ENCODE data around the gene ZCCHC14.

ZCCHC14 gene

DNA sequence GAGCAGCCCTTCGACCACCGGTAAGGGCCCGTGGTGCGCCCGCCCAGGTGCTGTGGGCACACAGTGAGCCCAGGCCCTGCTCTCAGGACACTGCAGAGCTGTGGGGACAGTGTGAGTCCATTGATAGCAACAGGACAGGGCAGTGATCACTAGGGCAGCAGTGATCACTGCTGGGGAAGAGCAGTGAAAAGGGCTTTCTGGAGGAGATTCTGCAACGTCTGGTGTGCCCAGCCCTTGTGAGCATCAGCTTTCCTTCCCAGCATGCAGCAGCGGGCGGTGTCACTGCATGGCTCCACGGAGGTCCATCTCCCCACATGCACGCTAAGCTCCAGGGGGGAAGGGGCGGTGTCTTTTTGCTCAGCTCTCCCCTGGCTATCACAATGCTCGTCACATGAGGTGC, 68.6 kb downstream of the ZCCHC14 start:
- no peak for DNase-seq

DNA sequence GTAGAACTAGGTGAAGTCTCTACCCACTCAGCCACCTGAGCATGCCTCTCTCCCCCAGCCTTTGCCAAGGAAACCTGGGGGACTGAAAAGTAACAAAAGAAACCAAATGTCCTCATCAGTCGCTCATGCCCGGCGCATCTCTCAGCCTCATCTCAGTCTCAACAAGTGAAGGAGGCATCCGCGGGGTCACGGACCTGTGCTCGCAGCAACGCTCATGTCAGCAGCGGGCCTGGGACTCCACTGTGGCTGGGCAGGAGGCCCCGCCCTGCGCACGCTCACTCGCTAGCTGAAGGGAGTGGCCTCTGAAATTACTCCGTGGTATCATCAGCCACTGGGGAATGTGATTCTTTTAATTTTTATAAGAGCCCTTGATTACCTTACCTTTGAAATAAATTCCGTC, 69.4 kb downstream of the ZCCHC14 start:
- no peak for DNase-seq

DNA sequence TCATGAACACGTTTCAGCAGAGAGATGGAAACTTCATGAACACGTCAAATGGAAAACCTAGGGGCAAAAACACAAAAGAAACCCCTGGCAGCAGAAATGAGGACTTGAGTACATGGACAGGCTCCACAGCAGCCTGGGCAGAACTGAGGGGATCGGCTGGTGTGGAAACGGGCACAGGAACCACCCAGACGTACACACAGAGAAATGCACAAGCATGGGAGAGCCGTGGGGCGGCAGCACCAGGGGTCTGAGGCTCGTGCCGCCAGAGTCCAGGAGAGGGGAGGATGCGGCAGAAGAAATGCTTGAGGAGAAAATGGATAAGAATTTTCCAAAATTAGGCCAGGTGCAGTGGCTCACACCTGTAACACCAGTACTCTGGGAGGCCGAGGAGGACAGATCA, 70.7 kb downstream of the ZCCHC14 start:
- DNase-seq, result no peak

DNA sequence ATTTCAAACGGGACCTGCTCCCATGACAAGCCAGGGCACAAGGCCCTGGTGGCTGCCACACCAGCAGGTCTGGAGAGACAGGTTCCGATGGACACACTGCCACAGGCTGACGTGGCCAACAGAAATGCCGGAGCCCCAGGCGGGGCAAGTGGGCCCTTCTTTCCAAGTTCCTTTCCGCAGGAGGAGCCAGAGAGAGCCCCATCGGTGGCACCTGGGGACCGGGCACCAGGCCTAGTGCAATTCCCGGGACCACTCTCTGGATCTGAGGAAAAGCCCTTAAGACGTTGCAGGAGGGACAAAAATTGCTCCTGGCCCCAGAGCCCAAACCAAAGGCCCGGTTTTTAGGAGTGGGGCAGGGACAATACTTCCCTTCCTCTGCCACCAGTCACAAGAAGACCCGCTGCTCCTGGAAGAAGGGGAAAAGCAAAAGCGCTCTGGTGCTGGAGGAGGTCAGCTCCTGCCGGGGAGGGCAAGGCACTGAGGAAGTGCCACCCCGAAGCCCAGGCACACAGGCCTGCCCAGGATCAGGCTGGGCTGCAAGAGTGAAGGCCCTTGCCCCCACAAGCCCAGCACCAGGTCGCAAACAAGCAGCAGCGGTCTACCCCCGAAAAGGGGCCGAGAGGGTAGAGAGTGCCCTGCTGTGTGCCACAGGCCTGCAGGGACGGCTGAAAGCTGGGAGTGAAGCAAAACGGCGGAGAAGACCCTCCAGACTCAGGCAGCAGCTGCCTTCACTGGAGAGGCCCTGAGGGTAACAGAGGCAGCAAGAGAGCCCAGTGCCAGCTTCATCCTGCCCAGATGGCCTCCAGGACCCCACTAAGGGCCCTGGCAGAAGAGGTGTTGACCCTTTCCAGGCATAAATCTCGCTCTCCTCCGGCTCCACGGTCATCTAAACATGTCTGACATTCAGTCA, 71.6 kb downstream of the ZCCHC14 start:
- no peak for DNase-seq

DNA sequence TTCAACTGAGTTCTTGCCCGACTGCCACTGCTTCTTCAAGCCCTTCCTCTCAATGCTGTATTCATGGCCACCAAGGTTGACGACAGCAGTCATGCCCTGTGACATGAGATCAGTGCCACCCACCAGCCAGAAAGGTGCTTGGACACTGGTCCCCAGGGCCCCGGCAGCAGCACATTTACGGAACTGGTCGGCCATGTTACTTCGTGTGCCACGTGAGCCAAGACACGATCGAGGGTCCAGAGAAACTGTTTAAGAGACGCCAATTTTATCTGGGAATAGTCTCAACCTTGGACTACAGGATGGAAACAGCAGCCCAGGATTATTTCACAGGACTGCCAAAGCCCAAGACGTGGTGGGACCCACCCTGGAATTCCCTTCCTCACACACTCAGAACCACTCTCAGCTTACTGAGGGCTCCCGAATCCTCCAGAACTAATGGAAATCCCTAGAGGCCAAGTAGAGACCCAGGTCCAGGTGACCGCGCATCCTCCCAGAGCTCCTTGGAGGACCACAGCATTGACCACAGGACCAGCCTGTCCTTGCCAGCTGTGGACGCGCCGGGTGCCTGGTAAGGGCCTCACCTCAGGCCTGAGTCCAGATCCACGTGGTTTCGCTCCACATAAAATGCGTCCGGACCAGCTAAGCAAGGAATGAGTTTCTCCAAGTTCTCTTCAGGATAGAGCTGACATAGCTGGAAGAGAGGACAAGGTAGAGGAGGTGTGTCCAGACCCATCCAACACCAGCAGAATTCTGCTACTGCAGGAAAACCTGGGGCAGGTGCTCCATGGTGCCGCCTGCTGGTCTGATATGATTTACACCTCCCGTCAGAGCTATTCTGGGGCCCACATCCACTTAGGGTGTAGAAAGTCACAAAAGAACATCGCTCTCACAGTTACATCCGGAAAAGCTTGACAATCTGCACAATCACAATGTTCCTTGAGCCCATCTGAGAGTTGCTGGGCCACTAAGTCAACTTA, 72.5 kb downstream of the ZCCHC14 start:
- no peak for DNase-seq

DNA sequence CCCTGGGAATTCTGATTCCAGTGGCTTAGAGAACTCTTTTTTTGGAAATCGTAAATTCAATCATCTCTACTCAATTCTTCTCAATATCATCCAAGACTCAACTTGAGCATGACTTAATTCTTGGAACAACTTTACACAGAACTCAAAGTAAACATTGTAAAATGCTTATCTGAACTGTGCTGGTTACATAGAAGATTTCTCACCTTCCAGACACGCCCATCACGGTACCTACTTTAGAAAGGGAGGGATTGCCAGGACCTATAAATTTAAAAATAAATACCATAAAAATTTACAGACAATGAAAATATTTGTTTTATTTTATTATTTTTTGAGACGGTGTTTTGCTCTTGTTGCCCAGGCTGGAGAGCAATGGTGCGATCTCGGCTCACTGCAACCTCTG, 74.2 kb downstream of the ZCCHC14 start:
- DNase-seq, result no peak

DNA sequence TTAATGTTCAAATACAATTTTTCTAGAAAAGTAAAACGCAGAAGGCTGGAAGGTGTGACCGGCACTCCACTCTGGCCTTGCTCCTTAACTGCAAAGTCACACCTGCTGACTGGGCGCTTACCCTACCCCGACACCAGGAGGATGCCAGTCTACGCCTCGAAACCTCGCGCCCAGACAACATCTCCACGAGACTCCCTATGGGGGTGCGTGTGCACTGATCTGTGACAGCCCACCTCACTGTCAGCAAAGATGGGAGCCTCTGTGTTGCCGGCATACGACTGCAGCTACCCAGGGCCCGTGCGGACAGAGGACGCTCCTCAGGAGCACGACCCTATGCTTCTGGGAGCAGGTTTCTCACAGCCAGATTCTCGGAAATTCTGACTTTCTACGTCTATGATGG, 74.6 kb downstream of the ZCCHC14 start:
- DNase-seq, result no peak

DNA sequence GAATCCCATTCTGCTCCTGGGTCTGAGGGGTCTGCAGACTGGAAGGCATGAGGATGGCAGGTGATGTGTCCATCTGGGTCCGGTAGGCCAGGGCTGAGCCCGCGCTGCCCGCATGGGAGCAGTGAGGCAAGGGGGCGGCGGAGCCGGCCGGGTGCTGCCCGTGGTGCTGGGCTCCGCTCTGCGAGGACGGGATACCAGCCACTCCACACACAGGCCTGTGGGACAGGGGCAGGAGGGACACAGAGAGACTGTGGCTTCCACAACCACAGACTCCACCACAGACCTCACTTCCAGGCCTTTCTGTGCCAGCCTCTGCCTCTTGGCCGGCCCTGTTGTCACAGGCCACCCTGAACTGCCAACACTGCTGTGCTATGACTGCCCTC, 75.3 kb downstream of the ZCCHC14 start:
- no peak for DNase-seq

DNA sequence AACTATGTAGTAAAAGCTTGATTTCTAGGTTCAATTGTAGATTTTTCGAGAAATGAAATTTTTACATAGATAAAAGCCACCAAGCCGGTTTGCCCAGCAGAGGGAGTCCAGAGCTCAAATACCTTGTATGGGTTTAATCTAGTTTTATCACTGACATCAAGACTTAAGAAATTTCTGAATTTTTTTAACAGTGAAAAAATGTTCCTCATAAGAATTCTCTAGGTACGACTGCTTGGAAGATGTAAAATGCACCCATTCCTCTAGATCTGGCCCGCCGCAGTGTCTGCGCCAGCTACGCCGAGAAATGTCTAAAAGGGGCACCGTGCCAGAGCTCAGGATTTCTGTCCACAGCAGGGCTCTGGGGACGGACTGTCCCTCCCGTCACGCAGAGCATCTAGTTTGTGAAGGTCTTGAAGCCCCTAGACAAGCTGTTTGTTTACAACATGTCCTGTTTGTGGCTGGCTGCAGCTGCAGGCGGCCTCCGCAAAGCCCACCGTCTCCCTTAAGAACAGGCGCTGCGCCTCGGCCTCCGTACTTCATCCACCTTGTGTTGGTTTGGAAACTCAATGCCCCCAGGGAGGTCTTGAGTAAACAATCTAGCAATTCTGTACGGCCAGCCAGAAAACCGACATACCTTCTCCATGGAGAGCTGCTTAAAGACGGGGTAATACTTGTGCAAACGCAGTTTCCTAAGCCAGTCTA, 75.8 kb downstream of the ZCCHC14 start:
- no peak for DNase-seq

DNA sequence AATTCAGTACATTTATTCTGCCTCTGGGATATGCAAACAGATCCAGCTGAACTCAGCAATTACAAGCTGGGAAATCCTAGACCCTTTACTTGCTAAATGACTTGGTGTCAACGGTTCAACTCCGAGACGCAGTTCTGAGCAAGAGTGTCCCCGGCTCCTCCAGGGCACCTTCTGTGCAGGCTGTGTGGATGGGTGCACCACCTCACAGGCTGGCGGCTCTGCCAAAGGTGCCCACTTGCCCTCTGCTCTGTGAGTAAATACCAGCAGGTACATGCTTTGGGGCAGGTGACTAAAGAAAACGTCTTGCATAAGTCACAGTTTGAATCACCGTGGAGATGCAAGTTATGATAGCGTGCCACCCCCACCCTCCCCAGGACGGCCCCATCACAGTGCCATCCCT, 77.4 kb downstream of the ZCCHC14 start:
- DNase-seq, result no peak

DNA sequence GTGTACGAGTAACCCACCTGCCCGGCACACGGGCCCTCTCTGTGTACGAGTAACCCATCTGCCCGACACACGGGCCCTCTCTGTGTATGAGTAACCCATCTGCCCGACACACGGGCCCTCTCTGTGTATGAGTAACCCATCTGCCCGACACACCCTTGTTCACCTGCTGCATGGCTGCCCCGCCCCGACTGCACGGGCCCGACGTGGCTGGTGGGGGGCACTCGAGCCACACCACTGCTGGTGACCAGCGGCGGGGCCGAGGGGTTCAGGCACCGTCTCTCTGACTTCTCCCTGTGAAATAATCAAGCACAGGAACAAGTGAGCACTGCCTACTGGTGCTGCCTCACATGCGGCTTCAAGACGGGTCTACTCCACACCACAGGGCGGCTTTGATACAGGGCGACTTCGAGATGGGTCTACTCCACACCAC, 78.6 kb downstream of the ZCCHC14 start:
- no peak for DNase-seq

DNA sequence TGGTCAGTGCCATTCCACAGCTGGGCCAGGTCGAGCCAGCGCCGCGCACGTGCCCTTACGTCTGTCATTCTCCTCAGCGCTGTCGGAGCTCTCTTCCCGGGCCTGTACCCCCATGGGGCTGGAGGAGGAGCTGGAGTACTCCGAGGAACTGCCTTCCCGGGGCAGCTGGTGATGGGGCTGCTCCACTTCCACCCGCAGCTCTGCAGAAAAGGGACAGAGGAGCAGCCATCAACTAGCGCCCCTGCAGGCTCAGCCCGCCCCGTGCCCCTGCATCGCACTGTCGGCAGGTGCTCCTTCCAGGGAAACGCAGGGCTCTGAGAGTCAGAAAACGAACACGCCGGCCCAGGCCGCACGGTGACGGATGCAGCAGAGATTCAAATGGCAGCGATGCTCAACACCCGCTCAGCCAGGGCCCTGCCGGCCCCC, 79.8 kb downstream of the ZCCHC14 start:
- no peak for DNase-seq

DNA sequence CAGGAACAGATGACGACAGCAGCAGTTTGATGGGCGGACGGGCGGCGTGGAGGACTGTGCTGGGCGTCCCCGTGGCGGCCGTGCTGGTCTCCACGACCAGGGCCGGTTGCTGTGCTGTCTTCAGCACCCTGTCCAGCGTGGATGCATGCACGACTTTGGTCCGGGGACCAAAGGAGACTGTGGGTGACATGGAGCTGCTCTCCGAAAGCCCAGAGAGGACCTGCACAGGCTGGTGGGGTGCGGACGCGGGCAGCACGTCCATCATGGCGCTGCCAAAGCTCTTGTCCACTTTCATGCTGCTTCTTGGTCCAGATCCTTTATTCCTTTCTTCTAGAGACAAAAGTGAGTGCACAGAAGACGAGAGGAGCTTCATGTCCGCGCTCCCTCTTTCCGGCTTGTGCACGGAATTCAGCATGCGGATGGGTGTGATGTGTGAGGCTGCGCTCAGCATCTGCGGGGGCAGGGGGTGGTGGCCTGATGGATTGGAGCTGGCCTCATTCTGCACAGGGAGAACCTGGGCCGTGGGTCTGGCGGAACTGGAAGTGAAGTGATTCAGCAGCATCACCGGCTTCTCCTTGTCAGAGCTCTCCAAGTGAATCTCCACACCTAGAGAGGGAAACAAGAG, 80.3 kb downstream of the ZCCHC14 start:
- DNase-seq, result no peak

DNA sequence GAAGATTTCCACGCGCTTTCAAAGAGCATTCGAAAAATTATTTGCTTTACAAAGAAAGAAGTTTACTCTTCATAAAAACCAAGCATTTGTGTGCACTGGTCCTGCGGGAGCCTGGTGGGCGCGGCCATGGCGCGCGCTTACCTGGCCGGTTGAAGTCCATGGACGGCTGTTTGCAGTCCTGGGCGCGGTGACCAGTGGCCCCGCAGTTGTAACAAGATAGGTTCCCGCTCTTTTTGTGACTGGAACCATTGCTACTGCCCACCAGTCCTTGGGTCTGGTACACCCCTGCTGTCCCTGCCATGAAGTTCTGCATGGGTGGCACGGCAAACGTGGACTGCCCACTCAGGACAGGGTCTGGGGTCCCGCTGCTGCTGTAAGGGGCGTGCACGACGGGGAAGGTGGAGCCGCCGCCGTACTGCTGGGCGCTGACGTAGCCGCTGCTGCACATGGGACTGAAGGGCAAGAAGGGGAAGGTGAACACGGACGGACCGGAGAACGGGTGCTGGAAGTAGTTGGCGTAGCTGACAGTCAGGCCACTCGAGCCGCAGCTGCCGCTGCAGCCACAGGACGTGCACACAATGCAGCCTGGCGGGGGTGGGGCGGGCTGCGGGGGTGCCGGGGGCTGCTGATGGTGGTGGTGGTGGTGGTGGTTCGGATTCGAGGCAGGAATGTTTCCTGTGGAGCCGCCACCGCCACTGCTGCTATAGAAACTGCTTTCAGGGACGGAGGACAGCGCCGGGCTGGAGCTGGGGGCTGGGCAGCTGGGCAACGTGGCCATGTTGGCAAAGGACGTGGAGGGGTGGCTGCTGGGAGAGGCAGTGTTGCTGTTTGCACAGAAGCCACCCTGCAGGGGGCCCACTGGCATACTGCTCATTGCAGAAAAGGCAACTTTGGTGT, 81.2 kb downstream of the ZCCHC14 start:
- DNase-seq, result no peak

DNA sequence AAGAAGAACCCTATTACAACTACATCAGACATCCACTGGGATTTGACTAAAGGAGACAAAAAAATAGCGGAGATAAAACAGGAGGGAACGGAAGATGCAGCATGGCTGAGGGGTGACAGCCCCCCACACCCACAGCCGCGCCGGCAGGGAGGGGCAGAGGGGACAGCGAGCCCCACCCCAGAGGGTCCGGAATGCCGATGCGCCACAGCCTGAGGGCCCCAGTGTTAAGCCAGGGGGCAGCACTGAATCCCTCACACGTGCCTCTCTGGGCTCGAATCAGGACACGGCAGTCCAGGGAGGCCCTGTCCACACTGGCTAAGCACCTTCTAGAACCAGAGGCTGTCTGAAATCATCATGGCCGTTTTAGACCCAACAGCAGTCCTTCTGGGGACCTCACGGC, 81.9 kb downstream of the ZCCHC14 start:
- DNase-seq, result no peak

DNA sequence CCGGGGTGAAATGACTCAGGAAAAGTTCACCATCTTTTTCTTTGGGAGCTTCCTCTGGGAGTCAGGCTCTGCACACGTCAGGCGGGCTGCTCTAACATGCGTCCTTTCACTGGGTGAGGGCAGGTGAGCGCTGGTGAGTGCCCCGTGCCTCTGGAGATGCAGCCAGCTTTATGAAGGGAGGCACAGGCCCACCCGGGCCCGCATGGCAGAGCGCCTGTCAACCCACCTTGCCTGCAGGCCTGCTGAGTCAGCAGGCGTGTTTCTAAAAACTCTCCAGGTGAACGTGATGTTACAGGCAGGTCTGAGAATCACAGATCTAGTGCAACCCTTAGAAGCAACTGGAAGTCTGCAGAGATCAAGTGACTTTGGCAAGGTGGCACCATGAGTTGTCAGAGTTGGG, 82.3 kb downstream of the ZCCHC14 start:
- no peak for DNase-seq

DNA sequence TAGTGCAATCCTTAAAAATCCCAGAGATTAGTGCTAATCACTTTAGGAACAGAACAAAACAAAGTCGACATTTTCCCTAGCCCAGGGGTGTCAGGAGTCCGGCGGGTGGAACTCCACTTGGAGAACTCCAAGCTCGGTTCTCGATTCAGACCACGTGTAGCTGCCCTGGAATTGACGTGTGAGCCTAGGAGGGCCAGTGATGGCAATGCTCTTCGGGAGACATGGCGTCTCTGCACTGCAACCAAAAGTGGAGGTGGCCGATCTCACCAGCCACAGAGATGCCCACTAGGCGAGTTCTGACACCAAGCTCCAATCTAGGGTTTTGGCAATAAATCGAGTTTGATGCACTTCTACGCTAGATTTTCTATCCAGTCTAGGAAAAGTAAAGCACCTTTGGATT, 83.0 kb downstream of the ZCCHC14 start:
- no peak for DNase-seq

DNA sequence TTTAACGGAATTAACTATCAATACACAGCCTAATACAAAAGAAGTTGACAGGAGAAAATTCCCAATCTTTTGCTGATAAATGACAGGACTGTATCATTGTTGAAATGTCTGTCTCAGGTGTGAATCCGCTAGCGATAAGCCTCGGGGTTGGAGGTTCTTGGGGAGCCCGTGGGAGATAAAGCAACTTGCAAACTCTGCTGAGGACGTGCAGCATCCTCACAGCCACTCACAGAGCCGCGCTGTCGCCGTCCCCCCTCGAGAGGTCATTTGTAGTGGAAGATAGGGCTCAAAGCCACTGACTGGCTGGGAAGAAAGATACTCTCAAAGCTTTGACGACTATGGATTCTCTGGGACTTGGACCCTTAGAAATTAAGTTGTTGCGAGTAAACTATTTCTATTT, 83.7 kb downstream of the ZCCHC14 start:
- no peak for DNase-seq

DNA sequence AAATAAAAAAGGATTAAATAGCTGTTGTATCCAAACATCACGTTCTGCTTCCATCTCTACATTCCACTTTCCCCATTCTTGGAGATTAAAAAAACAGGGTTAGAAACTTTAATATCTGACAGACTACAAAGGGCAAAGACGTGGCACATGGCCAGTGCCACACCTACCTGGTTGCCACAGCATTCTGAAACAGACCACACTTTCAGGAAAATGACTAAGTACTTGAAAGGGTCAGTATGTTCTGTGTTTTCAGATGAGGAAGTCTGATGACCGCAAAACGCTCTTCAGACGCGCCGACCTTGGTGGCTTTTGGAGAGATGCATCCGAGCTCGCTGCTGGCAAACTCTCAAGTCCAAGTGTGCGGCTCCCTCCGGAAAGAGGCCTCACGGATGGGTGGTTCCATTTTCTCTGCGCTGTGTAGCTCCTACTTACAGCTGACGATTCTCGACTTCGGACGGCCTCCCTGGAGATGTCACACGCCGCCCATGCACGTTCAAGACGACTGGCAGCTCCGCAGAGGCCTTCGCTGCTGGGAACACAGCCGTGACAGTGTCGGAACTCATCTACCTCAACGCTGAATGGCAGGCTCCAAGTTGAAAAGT, 85.2 kb downstream of the ZCCHC14 start:
- peak; percentile 47 for DNase-seq

DNA sequence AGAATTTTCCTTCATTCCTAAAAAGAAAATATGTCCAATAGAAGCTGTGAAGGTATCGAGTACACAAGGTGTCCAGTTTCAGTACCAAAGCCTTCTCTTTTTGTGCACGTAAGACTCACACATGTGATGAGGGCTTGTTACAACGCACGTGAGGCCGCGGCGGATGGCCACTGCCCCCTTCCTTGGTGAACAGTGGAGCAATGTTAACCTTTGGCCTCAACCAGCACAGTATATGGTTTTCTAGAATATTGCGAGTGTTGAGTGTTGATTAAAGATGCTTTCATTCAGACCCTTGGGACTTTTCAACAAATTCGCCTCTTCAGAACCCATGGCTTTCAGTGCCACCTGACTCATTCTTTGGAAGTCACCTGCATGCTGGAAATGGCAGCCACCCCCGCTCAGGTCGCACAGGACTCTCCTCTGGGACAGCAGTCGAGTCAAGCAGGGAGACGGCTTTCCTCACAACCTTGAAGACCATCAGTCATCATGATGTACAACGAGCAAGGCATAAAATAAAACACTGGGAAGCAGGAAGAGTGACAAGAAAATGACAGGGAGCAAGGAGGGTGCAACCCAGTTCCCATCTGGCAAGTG, 86.2 kb downstream of the ZCCHC14 start:
- no peak for DNase-seq
